ENCODE results near the gene APOC4. TPM values are rescaled to one million over a fixed set of nuclear protein-coding genes. Genes with fewer than 3 reads are reported as not detected.

The APOC4 gene
- total RNA-seq, 3 donors from 2014 or later: not detected

DNA sequence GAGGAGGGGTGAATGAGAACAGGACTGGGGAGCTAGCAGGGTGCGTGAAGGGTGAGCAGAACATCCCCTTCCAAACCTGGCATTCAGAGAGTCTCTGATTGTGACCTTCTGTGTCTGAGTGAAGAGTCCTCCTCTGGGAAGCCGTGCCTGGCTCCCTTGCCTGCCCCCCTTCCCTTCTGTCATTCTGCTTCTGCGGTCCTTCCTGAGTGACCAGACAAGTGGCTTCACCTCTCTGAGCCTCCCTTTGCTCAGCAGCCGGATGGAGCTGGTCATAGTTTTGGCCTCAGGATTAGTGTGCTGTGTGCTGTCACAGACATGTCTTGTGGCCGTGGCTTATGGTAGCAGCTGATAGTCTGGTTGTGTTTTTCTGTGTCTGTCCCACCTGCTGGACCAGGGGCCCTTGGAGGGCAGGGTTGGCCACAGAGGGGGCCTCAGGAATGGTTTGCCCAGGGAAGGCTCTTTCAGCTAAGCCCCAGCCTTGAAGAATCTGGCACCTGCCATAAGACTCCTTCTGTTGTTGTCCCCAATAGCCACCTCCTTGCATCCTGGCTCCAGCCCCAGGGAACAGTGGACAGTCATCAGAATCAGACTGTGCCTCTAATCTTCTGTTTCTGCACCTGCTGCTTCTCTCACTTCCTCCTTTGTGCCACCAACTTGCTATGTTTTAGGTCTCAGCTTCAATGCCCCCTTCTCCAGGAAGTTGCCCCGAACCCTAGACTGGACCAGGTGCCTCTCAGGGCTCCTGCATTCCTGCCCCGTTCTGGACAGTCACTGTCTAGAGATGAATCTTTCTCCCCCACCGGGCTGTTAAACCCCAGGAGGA, 19.1 kb downstream of the APOC4 start:
- TF ChIP-seq, protein P1, sequence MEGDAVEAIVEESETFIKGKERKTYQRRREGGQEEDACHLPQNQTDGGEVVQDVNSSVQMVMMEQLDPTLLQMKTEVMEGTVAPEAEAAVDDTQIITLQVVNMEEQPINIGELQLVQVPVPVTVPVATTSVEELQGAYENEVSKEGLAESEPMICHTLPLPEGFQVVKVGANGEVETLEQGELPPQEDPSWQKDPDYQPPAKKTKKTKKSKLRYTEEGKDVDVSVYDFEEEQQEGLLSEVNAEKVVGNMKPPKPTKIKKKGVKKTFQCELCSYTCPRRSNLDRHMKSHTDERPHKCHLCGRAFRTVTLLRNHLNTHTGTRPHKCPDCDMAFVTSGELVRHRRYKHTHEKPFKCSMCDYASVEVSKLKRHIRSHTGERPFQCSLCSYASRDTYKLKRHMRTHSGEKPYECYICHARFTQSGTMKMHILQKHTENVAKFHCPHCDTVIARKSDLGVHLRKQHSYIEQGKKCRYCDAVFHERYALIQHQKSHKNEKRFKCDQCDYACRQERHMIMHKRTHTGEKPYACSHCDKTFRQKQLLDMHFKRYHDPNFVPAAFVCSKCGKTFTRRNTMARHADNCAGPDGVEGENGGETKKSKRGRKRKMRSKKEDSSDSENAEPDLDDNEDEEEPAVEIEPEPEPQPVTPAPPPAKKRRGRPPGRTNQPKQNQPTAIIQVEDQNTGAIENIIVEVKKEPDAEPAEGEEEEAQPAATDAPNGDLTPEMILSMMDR (IDR thresholded peaks at IDR 0.05): no peak
- TF ChIP-seq POLR2A (IDR thresholded peaks at IDR 0.05): no peak
- no peak for TF ChIP-seq POLR2AphosphoS5 (IDR thresholded peaks at IDR 0.05)
- intact Hi-C loops (cut with DNase I; ENCODE audit: low total_unique reads): no loop called here
- Histone ChIP-seq H3K4me1 (peaks cover 7 to 17% of the 10 kb centered on the region in 2 donors), H3K4me3 (no peak overlapping the region), H3K27ac (no peak overlapping the region), H3K9me3 (no peaks in the 10 kb centered on the region), H3K36me3 (peaks cover 4% of the 10 kb centered on the region), H3K27me3 (no peaks in the 10 kb centered on the region)
- DNase-seq (ENCODE audit: low spot score in 2 of 2): no peak

DNA sequence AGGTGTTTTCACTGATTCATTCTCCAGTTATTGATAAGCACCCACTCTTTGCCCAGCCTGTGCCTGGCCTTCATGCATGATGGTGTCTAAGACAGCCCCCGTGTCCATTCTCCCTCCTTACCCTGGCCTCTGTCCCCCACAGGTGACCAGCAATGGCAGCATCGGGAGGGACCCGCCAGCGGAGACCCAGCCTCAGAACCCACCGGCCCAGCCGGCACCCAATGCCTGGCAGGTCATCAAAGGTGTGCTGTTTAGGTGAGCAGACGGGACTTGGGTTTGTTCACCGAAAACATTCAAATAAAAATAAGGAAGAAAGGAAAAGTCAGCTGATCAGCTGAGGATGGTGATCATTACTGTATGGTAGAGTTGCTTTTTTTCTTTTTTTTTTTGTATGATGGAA, 19.8 kb downstream of the APOC4 start:
- H3K27me3 ChIP-seq: no peaks in the 10 kb centered on the region
- peaks cover 4% of the 10 kb centered on the region for H3K36me3 ChIP-seq
- no peaks in the 10 kb centered on the region for H3K9me3 ChIP-seq
- DNase-seq (ENCODE audit: low spot score in 2 of 2): no peak
- H3K4me3 ChIP-seq: no peak overlapping the region
- H3K27ac ChIP-seq: no peak overlapping the region
- H3K4me1 ChIP-seq: peaks cover 0 to 10% of the 10 kb centered on the region in 2 donors
- TF ChIP-seq, protein P1 (IDR thresholded peaks at IDR 0.05): no peak
- TF ChIP-seq POLR2AphosphoS5 (IDR thresholded peaks at IDR 0.05) (no peak), POLR2A (IDR thresholded peaks at IDR 0.05) (no peak)
- intact Hi-C loops (cut with DNase I; ENCODE audit: low total_unique reads): no loop called here

DNA sequence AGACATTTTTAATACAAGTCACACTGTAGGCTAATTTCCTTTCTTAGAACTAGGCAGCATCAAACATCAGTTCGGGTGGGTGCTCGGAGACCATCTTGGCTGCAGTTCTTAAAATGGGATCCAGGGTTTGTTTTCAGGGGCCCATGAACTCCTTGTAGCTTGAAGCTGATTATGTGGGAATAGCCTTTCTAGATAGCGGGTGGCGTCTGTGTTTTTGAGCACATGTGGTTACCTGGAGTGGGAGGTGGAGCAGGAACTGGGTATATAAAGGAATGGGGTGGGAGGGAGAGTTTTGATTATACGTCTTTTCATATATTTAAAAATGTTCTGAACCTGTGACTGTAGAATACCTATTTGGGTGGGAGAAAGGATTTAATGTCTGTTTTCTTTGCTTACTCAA, 26.1 kb downstream of the APOC4 start:
- TF ChIP-seq POLR2A (IDR thresholded peaks at IDR 0.05): no peak
- TF ChIP-seq, protein P1 (IDR thresholded peaks at IDR 0.05): no peak
- no peak for TF ChIP-seq POLR2AphosphoS5 (IDR thresholded peaks at IDR 0.05)
- H3K36me3 ChIP-seq: peaks cover 12% of the 10 kb centered on the region

DNA sequence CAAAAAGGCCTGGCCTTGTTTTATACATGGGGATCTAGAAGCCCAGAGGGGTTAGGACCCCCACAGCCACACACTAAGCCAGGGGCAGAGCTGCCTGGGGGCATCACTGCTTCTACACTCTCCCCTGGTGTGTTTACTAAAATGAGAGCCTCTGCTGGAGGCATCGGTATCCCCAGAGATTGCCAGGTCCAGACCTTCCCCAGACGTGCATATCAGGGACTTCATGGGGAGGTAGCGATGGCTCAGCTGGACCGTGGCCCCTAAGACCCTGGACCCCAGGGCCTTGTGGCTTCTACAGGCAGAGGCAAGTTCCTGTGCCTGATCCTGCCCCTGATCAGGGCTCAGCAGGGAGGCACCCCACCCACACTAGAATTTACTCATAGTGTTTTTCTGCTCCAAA, 26.6 kb downstream of the APOC4 start:
- no peaks in the 10 kb centered on the region for H3K27me3 ChIP-seq
- H3K36me3 ChIP-seq: peaks cover 12% of the 10 kb centered on the region

More for the DNA sequence above, 26.1 kb downstream of the APOC4 start:
- no peak for DNase-seq (ENCODE audit: low spot score in 2 of 2)
- Histone ChIP-seq H3K4me1 (no peaks in the 10 kb centered on the region), H3K4me3 (no peak overlapping the region), H3K27me3 (no peaks in the 10 kb centered on the region), H3K9me3 (no peaks in the 10 kb centered on the region), H3K27ac (no peak overlapping the region)
- intact Hi-C loops (cut with DNase I; ENCODE audit: low total_unique reads): loop anchor here (2.0 kb wide), 1 partner anchor 17 kb away; no protein-coding TSS in a partner anchor

More for the DNA sequence above, 26.6 kb downstream of the APOC4 start:
- TF ChIP-seq, protein P1 (IDR thresholded peaks at IDR 0.05): no peak
- TF ChIP-seq POLR2A (IDR thresholded peaks at IDR 0.05) (no peak), POLR2AphosphoS5 (IDR thresholded peaks at IDR 0.05) (no peak)
- Histone ChIP-seq H3K27ac (no peak overlapping the region), H3K4me1 (no peaks in the 10 kb centered on the region), H3K4me3 (no peak overlapping the region), H3K9me3 (no peaks in the 10 kb centered on the region)
- DNase-seq (ENCODE audit: low spot score in 2 of 2): no peak
- intact Hi-C loops (cut with DNase I; ENCODE audit: low total_unique reads): loop anchor here (2.0 kb wide), 1 partner anchor 16 kb away; no protein-coding TSS in a partner anchor
